Hepatocyte (in vitro differentiated cells): ENCODE measurements around the gene FAXDC2. TPM values are rescaled to one million over a fixed set of nuclear protein-coding genes. Genes with fewer than 3 reads are reported as not detected.

Source experiments
- DNase-seq: peaks from one replicate; pipeline ENCODE4 v3.0.0-alpha.2; 2016; ENCODE audit warnings: low spot score
- H2AFZ ChIP-seq: fragments of 200-600 bp; sonication (generic); 2 replicates; pipeline ENCODE4 v1.6.0; 2016; ENCODE audit warnings: antibody characterized with exemption, mild to moderate bottlenecking
- H3K27ac ChIP-seq: fragments of 200-600 bp; sonication (generic); 2 replicates; pipeline ENCODE4 v1.5.1; 2016; ENCODE audit warnings: mild to moderate bottlenecking
- H3K27me3 ChIP-seq: fragments of 200-600 bp; sonication (generic); 2 replicates; pipeline ENCODE4 v1.6.1; 2016
- H3K36me3 ChIP-seq: fragments of 200-600 bp; sonication (generic); replicated peaks from 2 replicates; pipeline ENCODE4 v1.5.1; 2016; ENCODE audit warnings: low read depth; ENCODE audit not compliant: insufficient read depth
- H3K4me1 ChIP-seq: fragments of 200-600 bp; sonication (generic); 2 replicates; pipeline ENCODE4 v1.5.1; 2016; ENCODE audit warnings: mild to moderate bottlenecking, moderate library complexity; ENCODE audit not compliant: insufficient read depth
- H3K4me2 ChIP-seq: fragments of 200-600 bp; sonication (generic); 2 replicates; pipeline ENCODE4 v1.6.0; 2016
- H3K4me3 ChIP-seq: fragments of 200-600 bp; sonication (generic); 2 replicates; pipeline ENCODE4 v1.5.1; 2016; ENCODE audit warnings: mild to moderate bottlenecking
- H3K79me2 ChIP-seq: fragments of 200-600 bp; sonication (generic); 2 replicates; pipeline ENCODE4 v1.6.0; 2017; ENCODE audit warnings: mild to moderate bottlenecking
- H3K9me2 ChIP-seq: fragments of 200-600 bp; sonication (generic); replicated peaks from 2 replicates; pipeline ENCODE4 v1.6.0; 2017; ENCODE audit warnings: mild to moderate bottlenecking; ENCODE audit not compliant: insufficient read depth
- H3K9me3 ChIP-seq: fragments of 200-600 bp; sonication (generic); 2 replicates; pipeline ENCODE4 v1.5.1; 2016; ENCODE audit warnings: low read depth, mild to moderate bottlenecking
- H4K20me1 ChIP-seq: fragments of 200-600 bp; sonication (generic); 2 replicates; pipeline ENCODE4 v1.6.0; 2016; ENCODE audit warnings: mild to moderate bottlenecking; ENCODE audit not compliant: insufficient read depth, poor library complexity, severe bottlenecking
- CTCF ChIP-seq: fragments of 200-600 bp; sonication (generic); IDR thresholded peaks from 2 replicates; pipeline ENCODE4 v1.5.1; 2016; ENCODE audit warnings: antibody characterized with exemption, mild to moderate bottlenecking; ENCODE audit not compliant: poor library complexity
- EZH2 ChIP-seq: fragments of 200-600 bp; sonication (generic); IDR thresholded peaks from 2 replicates; pipeline ENCODE4 v1.6.1; 2016; ENCODE audit warnings: antibody characterized with exemption, mild to moderate bottlenecking, borderline replicate concordance
- EZH2phosphoT487 ChIP-seq: fragments of 200-600 bp; sonication (generic); IDR thresholded peaks from one replicate; pipeline ENCODE4 v1.6.1; 2018; ENCODE audit warnings: antibody characterized with exemption, mild to moderate bottlenecking, low read depth, moderate library complexity; ENCODE audit not compliant: unreplicated experiment, severe bottlenecking
- WGBS: methylation state at CpG from one replicate; pipeline ENCODE4 v1.1.6; 2016; ENCODE audit warnings: low lambda C conversion rate; ENCODE audit errors: missing lambda C conversion rate; 5-methylcytosine and 5-hydroxymethylcytosine counted together
- polyA plus RNA-seq: library from polyadenylated mRNA; unstranded; fragments of >200 nt; fragmentation: Nextera tagmentation; extraction: Ambion mirVana; gene quantifications from 2 replicates; pipeline ENCODE4 v1.2.1, GENCODE V29; 2016
- total RNA-seq: library from RNA; depleted of rRNA; stranded (reverse); fragments of >200 nt; gene quantifications from 2 replicates; pipeline ENCODE4 v1.2.3, GENCODE V29; 2014

The FAXDC2 gene
- total and polyA plus RNA-seq, 2 experiments from 2014 or later: 23.1 to 28.5 TPM

GRCh38 chr5:154831451-154831850 is 19.0 kb downstream of the FAXDC2 start:
- WGBS: 98% methylated on average over 7 of the region's 7 CpGs

GRCh38 chr5:154830596-154830995 is 19.8 kb downstream of the FAXDC2 start:
- no peak for DNase-seq
- Histone ChIP-seq H3K9me2 (no peaks in the 10 kb centered on the region), H4K20me1 (no peaks in the 10 kb centered on the region), H3K4me2 (no peak overlapping the region), H3K4me1 (peaks cover 10% of the 10 kb centered on the region), H3K9me3 (no peaks in the 10 kb centered on the region), H3K79me2 (no peaks in the 10 kb centered on the region), H2AFZ (no peak overlapping the region), H3K4me3 (no peak overlapping the region), H3K27ac (no peak overlapping the region), H3K27me3 (no peaks in the 10 kb centered on the region), H3K36me3 (no peaks in the 10 kb centered on the region)
- TF ChIP-seq CTCF (no peak), EZH2 (no peak), EZH2phosphoT487 (no peak)
- WGBS: 97% methylated on average over 4 of the region's 4 CpGs

More at GRCh38 chr5:154831451-154831850, 19.0 kb downstream of the FAXDC2 start:
- no peaks in the 10 kb centered on the region for H3K36me3 ChIP-seq
- H3K27ac ChIP-seq: no peak overlapping the region
- peaks cover 11% of the 10 kb centered on the region for H3K4me1 ChIP-seq
- H3K4me3 ChIP-seq: no peak overlapping the region
- no peaks in the 10 kb centered on the region for H3K9me2 ChIP-seq
- H3K27me3 ChIP-seq: no peaks in the 10 kb centered on the region
- H3K9me3 ChIP-seq: no peaks in the 10 kb centered on the region
- no peak for TF ChIP-seq EZH2
- no peaks in the 10 kb centered on the region for H4K20me1 ChIP-seq
- H3K4me2 ChIP-seq: no peak overlapping the region
- no peak for DNase-seq
- H3K79me2 ChIP-seq: peaks cover 2% of the 10 kb centered on the region
- H2AFZ ChIP-seq: no peak overlapping the region

GRCh38 chr5:154830219-154830595 is 20.2 kb downstream of the FAXDC2 start:
- no peak overlapping the region for H2AFZ ChIP-seq
- over 99% methylated on average over 7 of the region's 7 CpGs for WGBS
- no peak overlapping the region for H3K4me2 ChIP-seq
- TF ChIP-seq EZH2: no peak
- no peak for TF ChIP-seq EZH2phosphoT487
- TF ChIP-seq CTCF: no peak
- no peak overlapping the region for H3K4me3 ChIP-seq
- H3K79me2 ChIP-seq: no peaks in the 10 kb centered on the region
- no peaks in the 10 kb centered on the region for H3K9me2 ChIP-seq
- no peak for DNase-seq
- H3K9me3 ChIP-seq: no peaks in the 10 kb centered on the region
- H3K4me1 ChIP-seq: peaks cover 6% of the 10 kb centered on the region
- H3K27ac ChIP-seq: no peak overlapping the region
- no peaks in the 10 kb centered on the region for H3K27me3 ChIP-seq
- H3K36me3 ChIP-seq: no peaks in the 10 kb centered on the region
- H4K20me1 ChIP-seq: no peaks in the 10 kb centered on the region

GRCh38 chr5:154829589-154830218 is 20.7 kb downstream of the FAXDC2 start:
- H3K79me2 ChIP-seq: no peaks in the 10 kb centered on the region
- no peak overlapping the region for H3K4me3 ChIP-seq
- H3K27ac ChIP-seq: no peak overlapping the region
- no peaks in the 10 kb centered on the region for H3K9me2 ChIP-seq
- DNase-seq: no peak
- 96% methylated on average over 4 of the region's 4 CpGs for WGBS
- peaks cover 4% of the 10 kb centered on the region for H3K4me1 ChIP-seq
- no peak overlapping the region for H2AFZ ChIP-seq
- TF ChIP-seq CTCF (no peak), EZH2 (no peak), EZH2phosphoT487 (no peak)
- no peaks in the 10 kb centered on the region for H3K9me3 ChIP-seq
- H4K20me1 ChIP-seq: no peaks in the 10 kb centered on the region
- H3K27me3 ChIP-seq: no peaks in the 10 kb centered on the region
- no peaks in the 10 kb centered on the region for H3K36me3 ChIP-seq
- no peak overlapping the region for H3K4me2 ChIP-seq
